H9 (cell line): ENCODE results near the gene LAMA3. TPM values are rescaled to one million over a fixed set of nuclear protein-coding genes. Genes with fewer than 3 reads are reported as not detected.

Experiments
- DNase-seq: peaks from one replicate; pipeline ENCODE4 v3.0.0-alpha.2; 2017
- H2AFZ ChIP-seq: one replicate; pipeline ENCODE4 v1.6.1; 2013; ENCODE audit warnings: mild to moderate bottlenecking, low read length, control low read depth, moderate library complexity
- H2AK5ac ChIP-seq: 2 replicates; pipeline ENCODE4 v1.6.1; 2013; ENCODE audit warnings: low read length, control low read depth, mixed read lengths; ENCODE audit not compliant: insufficient read length
- H2BK120ac ChIP-seq: one replicate; pipeline ENCODE4 v1.6.1; 2013; ENCODE audit warnings: low read depth, mild to moderate bottlenecking, low read length, control low read depth, inconsistent platforms; ENCODE audit not compliant: poor library complexity, severe bottlenecking
- H2BK12ac ChIP-seq: 2 replicates; pipeline ENCODE4 v1.6.1; 2013; ENCODE audit warnings: low read length, control low read depth, mixed read lengths, low read depth; ENCODE audit not compliant: insufficient read length
- H2BK15ac ChIP-seq: 2 replicates; pipeline ENCODE4 v1.6.1; 2013; ENCODE audit warnings: low read depth, low read length, control low read depth
- H2BK20ac ChIP-seq: one replicate; pipeline ENCODE4 v1.6.1; 2013; ENCODE audit warnings: low read depth, mild to moderate bottlenecking, low read length, control low read depth, inconsistent platforms; ENCODE audit not compliant: poor library complexity, severe bottlenecking
- H2BK5ac ChIP-seq: 2 replicates; pipeline ENCODE4 v1.6.1; 2013; ENCODE audit warnings: low read length, control low read depth, mixed read lengths; ENCODE audit not compliant: insufficient read length
- H3K14ac ChIP-seq: 2 replicates; pipeline ENCODE4 v1.6.1; 2013; ENCODE audit warnings: low read length, control low read depth; ENCODE audit not compliant: insufficient read depth
- H3K18ac ChIP-seq: 2 replicates; pipeline ENCODE4 v1.6.1; 2013; ENCODE audit warnings: low read depth, mild to moderate bottlenecking, mixed read lengths, low read length, control low read depth; ENCODE audit not compliant: insufficient read length
- H3K23ac ChIP-seq: 2 replicates; pipeline ENCODE4 v1.6.1; 2013; ENCODE audit warnings: low read length, control low read depth, mixed read lengths, low read depth; ENCODE audit not compliant: insufficient read length
- H3K23me2 ChIP-seq: 2 replicates; pipeline ENCODE4 v1.6.1; 2013; ENCODE audit warnings: low read depth, mild to moderate bottlenecking, mixed read lengths, low read length, control low read depth; ENCODE audit not compliant: insufficient read length, poor library complexity, severe bottlenecking
- H3K27ac ChIP-seq: 2 replicates; pipeline ENCODE4 v1.5.1; 2013; ENCODE audit warnings: low read length, control low read depth, mixed read lengths, low read depth; ENCODE audit not compliant: insufficient read length
- H3K27me3 ChIP-seq: 2 replicates; pipeline ENCODE4 v1.6.1; 2013; ENCODE audit warnings: low read length, control low read depth, inconsistent platforms; ENCODE audit not compliant: insufficient read depth
- H3K4ac ChIP-seq: 2 replicates; pipeline ENCODE4 v1.6.1; 2013; ENCODE audit warnings: low read depth, mild to moderate bottlenecking, control low read depth, inconsistent platforms, low read length, moderate library complexity
- H3K4me1 ChIP-seq: 2 replicates; pipeline ENCODE4 v1.6.1; 2013; ENCODE audit warnings: low read length, control low read depth, inconsistent platforms; ENCODE audit not compliant: insufficient read depth
- H3K4me2 ChIP-seq: 2 replicates; pipeline ENCODE4 v1.6.1; 2013; ENCODE audit warnings: low read length, control low read depth, mixed read lengths; ENCODE audit not compliant: insufficient read length, insufficient read depth
- H3K56ac ChIP-seq: 2 replicates; pipeline ENCODE4 v1.6.1; 2013; ENCODE audit warnings: low read depth, mild to moderate bottlenecking, mixed read lengths, low read length, control low read depth; ENCODE audit not compliant: insufficient read length
- H3K79me1 ChIP-seq: 2 replicates; pipeline ENCODE4 v1.6.1; 2013; ENCODE audit warnings: low read depth, mild to moderate bottlenecking, moderate library complexity, low read length, control low read depth, inconsistent platforms; ENCODE audit not compliant: insufficient read depth, poor library complexity, severe bottlenecking
- H3K79me2 ChIP-seq: 2 replicates; pipeline ENCODE4 v1.6.1; 2013; ENCODE audit warnings: low read length, control low read depth, inconsistent platforms; ENCODE audit not compliant: insufficient read depth
- H3K9ac ChIP-seq: 2 replicates; pipeline ENCODE4 v1.6.1; 2013; ENCODE audit warnings: low read length, control low read depth, mixed read lengths; ENCODE audit not compliant: insufficient read length; ENCODE audit errors: extremely low read depth
- H3K9me3 ChIP-seq: one replicate; pipeline ENCODE4 v1.6.1; 2013; ENCODE audit warnings: low read depth, low read length, inconsistent platforms; ENCODE audit not compliant: control insufficient read depth
- H3T11ph ChIP-seq: one replicate; pipeline ENCODE4 v1.6.1; 2013; ENCODE audit warnings: mild to moderate bottlenecking, low read length, control low read depth, inconsistent platforms
- H4K20me1 ChIP-seq: one replicate; pipeline ENCODE4 v1.6.1; 2013; ENCODE audit not compliant: control insufficient read depth, insufficient read length, insufficient read depth
- H4K5ac ChIP-seq: 2 replicates; pipeline ENCODE4 v1.6.1; 2013; ENCODE audit warnings: low read depth, mild to moderate bottlenecking, mixed read lengths, low read length, control low read depth; ENCODE audit not compliant: insufficient read length
- H4K8ac ChIP-seq: replicated peaks from 2 replicates; pipeline ENCODE4 v1.6.1; 2013; ENCODE audit warnings: low read length, control low read depth, mixed read lengths, low read depth; ENCODE audit not compliant: insufficient read length
- H4K91ac ChIP-seq: 2 replicates; pipeline ENCODE4 v1.6.1; 2013; ENCODE audit warnings: low read depth, mild to moderate bottlenecking, moderate library complexity, mixed read lengths, low read length, control low read depth; ENCODE audit not compliant: insufficient read length
- H3K27ac Mint-ChIP-seq, 3 experiments: 2 replicates in 2 of 3; 3 replicates in 1 of 3; pipeline ENCODE4 v1.8.0; 2020 to 2021; ENCODE audit warnings: mixed read lengths in 3 of 3, mild to moderate bottlenecking in 1 of 3, moderate library complexity in 1 of 3
- H3K27me3 Mint-ChIP-seq: 2 replicates; pipeline ENCODE4 v1.8.0; 2021; ENCODE audit warnings: low read depth, mild to moderate bottlenecking, moderate library complexity, mixed read lengths
- H3K36me3 Mint-ChIP-seq, 3 experiments: 2 replicates in 2 of 3; 3 replicates in 1 of 3; pipeline ENCODE4 v1.8.0; 2020 to 2021; ENCODE audit warnings: low read depth in 3 of 3, mixed read lengths in 3 of 3; ENCODE audit not compliant: insufficient read depth in 1 of 3
- H3K4me1 Mint-ChIP-seq, 2 experiments: 2 replicates each; pipeline ENCODE4 v1.8.0; 2020; ENCODE audit warnings: mixed read lengths in 2 of 2
- H3K4me3 Mint-ChIP-seq, 2 experiments: 2 replicates in 1 of 2; 3 replicates in 1 of 2; pipeline ENCODE4 v1.8.0; 2020 to 2021; ENCODE audit warnings: mild to moderate bottlenecking in 2 of 2, mixed read lengths in 2 of 2, moderate library complexity in 1 of 2
- H3K9me3 Mint-ChIP-seq, 2 experiments: 2 replicates in 1 of 2; 3 replicates in 1 of 2; pipeline ENCODE4 v1.8.0; 2020; ENCODE audit warnings: mild to moderate bottlenecking in 2 of 2, mixed read lengths in 2 of 2, moderate library complexity in 1 of 2
- CTCF ChIP-seq: fragments of 200-600 bp; sonication (generic); conservative IDR thresholded peaks from 3 replicates; pipeline ENCODE4 v1.8.0; 2021; ENCODE audit warnings: antibody characterized with exemption, mild to moderate bottlenecking
- total RNA-seq: library from RNA; stranded (reverse); gene quantifications from 2 replicates; pipeline ENCODE4 v1.2.1, GENCODE V29; 2021

Gene LAMA3
- total RNA-seq, 1 experiment from 2014 or later = 0.33 TPM

GRCh38 chr18:23675236-23675635, 14.0 kb upstream of the LAMA3 start:
- Mint-ChIP-seq H3K9me3 (no peaks in the 10 kb centered on the region), H3K4me3 (no peak overlapping the region), H3K4me1 (peaks cover 3 to 7% of the 10 kb centered on the region in 2 experiments; a peak in 3 of 4 replicates), H3K36me3 (no peaks in the 10 kb centered on the region), H3K27ac (no peak overlapping the region), H3K27me3 (peaks cover 5% of the 10 kb centered on the region; the same call in 1 of the 2 replicates)
- no peak overlapping the region for H4K8ac ChIP-seq
- H2BK15ac ChIP-seq = no peak overlapping the region
- H3K18ac ChIP-seq = no peak overlapping the region
- no peak overlapping the region for H3K9ac ChIP-seq
- no peak overlapping the region for H4K5ac ChIP-seq
- H3K4me2 ChIP-seq = no peak overlapping the region
- TF ChIP-seq CTCF = no peak
- H2AFZ ChIP-seq = no peak overlapping the region
- H3T11ph ChIP-seq = no peak overlapping the region
- no peak overlapping the region for H4K91ac ChIP-seq
- H3K79me1 ChIP-seq = no peaks in the 10 kb centered on the region
- no peak overlapping the region for H3K56ac ChIP-seq
- H3K27me3 ChIP-seq = no peaks in the 10 kb centered on the region
- H3K14ac ChIP-seq = no peak overlapping the region
- H3K79me2 ChIP-seq = no peaks in the 10 kb centered on the region
- no peaks in the 10 kb centered on the region for H3K23me2 ChIP-seq
- H2BK120ac ChIP-seq = no peak overlapping the region
- DNase-seq = no peak
- no peaks in the 10 kb centered on the region for H4K20me1 ChIP-seq
- H3K4ac ChIP-seq = no peak overlapping the region
- H3K4me1 ChIP-seq = no peaks in the 10 kb centered on the region
- no peak overlapping the region for H2BK12ac ChIP-seq
- H3K23ac ChIP-seq = no peak overlapping the region
- H3K9me3 ChIP-seq = no peaks in the 10 kb centered on the region
- H2BK20ac ChIP-seq = no peak overlapping the region
- H2BK5ac ChIP-seq = no peak overlapping the region
- H2AK5ac ChIP-seq = no peak overlapping the region
- H3K27ac ChIP-seq = no peak overlapping the region
